MM.1S (cell line): ENCODE results near the gene CHRNG.

Experiments used
- CTCF ChIP-seq: fragments of 300-600 bp; sonication (generic); IDR thresholded peaks from 2 replicates; pipeline ENCODE4 v1.5.1; 2016; ENCODE audit warnings: antibody characterized with exemption, low read length, mixed read lengths
- EZH2 ChIP-seq: fragments of 300-600 bp; sonication (generic); optimal IDR thresholded peaks from 2 replicates; pipeline ENCODE3; 2017; ENCODE audit warnings: low read depth, mild to moderate bottlenecking, antibody characterized with exemption, low read length, mixed read lengths
- EZH2phosphoT487 ChIP-seq: fragments of 300-600 bp; sonication (generic); IDR thresholded peaks from 2 replicates; pipeline ENCODE4 v1.6.1; 2018; ENCODE audit warnings: antibody characterized with exemption, low read length

GRCh38 chr2:232504438-232504837, 35.1 kb upstream of the CHRNG start:
- TF ChIP-seq CTCF (no peak), EZH2 (no peak), EZH2phosphoT487 (no peak)
